Activated T-cell treated with anti-CD3 and anti-CD28 coated beads, Interleukin-2, amount 50 U/mL, for 24 hours (primary cell): Measurements from ENCODE around the gene KRT83.

Source experiments
- DNase-seq: peaks from one replicate; pipeline ENCODE4 v3.0.0-alpha.2; 2020
- H3K27ac Mint-ChIP-seq: 2 replicates; pipeline ENCODE4 v1.8.0; 2020; ENCODE audit warnings: mild to moderate bottlenecking, mixed read lengths
- H3K27me3 Mint-ChIP-seq: 2 replicates; pipeline ENCODE4 v1.8.0; 2020; ENCODE audit warnings: mixed read lengths
- H3K36me3 Mint-ChIP-seq: 2 replicates; pipeline ENCODE4 v1.8.0; 2020; ENCODE audit warnings: low read depth, mixed read lengths
- H3K4me1 Mint-ChIP-seq: 2 replicates; pipeline ENCODE4 v1.8.0; 2020; ENCODE audit warnings: low read depth, mixed read lengths
- H3K4me3 Mint-ChIP-seq: 2 replicates; pipeline ENCODE4 v1.8.0; 2020; ENCODE audit warnings: mild to moderate bottlenecking, moderate library complexity, mixed read lengths
- H3K9me3 Mint-ChIP-seq: 2 replicates; pipeline ENCODE4 v1.8.0; 2020; ENCODE audit warnings: mixed read lengths

KRT83 gene

GRCh38 chr12:52264435-52264825 is 56.8 kb downstream of the KRT83 start:
- DNase-seq, result no peak
- H3K36me3 Mint-ChIP-seq, result no peaks in the 10 kb centered on the region
- H3K9me3 Mint-ChIP-seq, result no peaks in the 10 kb centered on the region
- no peak overlapping the region for H3K27ac Mint-ChIP-seq
- H3K27me3 Mint-ChIP-seq, result peaks cover 32% of the 10 kb centered on the region
- peaks cover 7% of the 10 kb centered on the region for H3K4me1 Mint-ChIP-seq
- no peak overlapping the region for H3K4me3 Mint-ChIP-seq
